B cell (primary cell): ENCODE data around the gene PSAP. TPM values are rescaled to one million over a fixed set of nuclear protein-coding genes. Genes with fewer than 3 reads are reported as not detected.
A peak's percentile ranks its signal among the peaks of the same experiment; 100 is the strongest.

Experiments
- ATAC-seq: fragments of 200-7000 bp; cut with Tn5 transposase; one replicate; pipeline ENCODE4 v1.10.0; 2021; ENCODE audit warnings: low read depth, mild to moderate bottlenecking, moderate number of reproducible peaks, moderate library complexity
- CTCF ChIA-PET: fragments of 350-600 bp; sonication (Branson Sonifier 250); formaldehyde crosslinking; loops from one replicate; lab custom pipeline; 2021; ENCODE audit warnings: antibody characterized with exemption, inconsistent platforms; lab: Charles Lee
- POLR2A ChIA-PET: fragments of 350-600 bp; sonication (Branson Sonifier 250); formaldehyde crosslinking; loops from one replicate; lab custom pipeline; 2021; ENCODE audit warnings: antibody characterized with exemption; lab: Charles Lee
- DNase-seq: peaks from one replicate; pipeline ENCODE4 v3.0.0; 2013
- H2AFZ ChIP-seq: 2 replicates; pipeline ENCODE4 v1.6.1; 2012; ENCODE audit warnings: mild to moderate bottlenecking, low read depth, low read length; ENCODE audit not compliant: insufficient read depth, poor library complexity, severe bottlenecking
- H3K27ac ChIP-seq, 2 donors: 1 replicate in 1 of 2; 2 replicates in 1 of 2; pipeline ENCODE4 v1.5.1; 2012 to 2013; ENCODE audit warnings: low read length in 2 of 2, mild to moderate bottlenecking in 2 of 2, moderate library complexity in 1 of 2
- H3K27me3 ChIP-seq, 4 experiments: fragments of 200-600 bp in 1 of 4; sonication (generic) in 1 of 4; replicated peaks in 1 of 4; 1 replicate in 2 of 4; 2 replicates in 2 of 4; pipeline versions ENCODE4 v1.6.1 to v1.7.0; 2013 to 2016; ENCODE audit warnings: low read length in 3 of 4, mild to moderate bottlenecking in 2 of 4, mixed read lengths in 1 of 4, moderate library complexity in 1 of 4; ENCODE audit not compliant: insufficient read depth in 4 of 4, control insufficient read depth in 3 of 4; ENCODE audit errors: control extremely low read depth in 1 of 4
- H3K36me3 ChIP-seq, 2 experiments: replicated peaks in 1 of 2; 1 replicate in 1 of 2; 2 replicates in 1 of 2; pipeline versions ENCODE4 v1.6.1 to v1.7.1; 2013; ENCODE audit warnings: low read length in 1 of 2; ENCODE audit not compliant: insufficient read depth in 2 of 2, control insufficient read depth in 1 of 2; ENCODE audit errors: control extremely low read depth in 1 of 2, extremely low read depth in 1 of 2
- H3K4me1 ChIP-seq, 2 donors: fragments of 200-600 bp in 1 of 2; sonication (generic) in 1 of 2; 1 replicate in 1 of 2; 2 replicates in 1 of 2; pipeline versions ENCODE4 v1.5.1 to v1.6.1; 2013 to 2017; ENCODE audit warnings: low read length in 2 of 2; ENCODE audit not compliant: control insufficient read depth in 2 of 2, insufficient read depth in 2 of 2
- H3K4me2 ChIP-seq: replicated peaks from 2 replicates; pipeline ENCODE3; 2012; ENCODE audit warnings: mild to moderate bottlenecking, low read depth, low read length; ENCODE audit not compliant: poor library complexity, severe bottlenecking
- H3K4me3 ChIP-seq, 5 experiments: fragments of 200-600 bp in 1 of 5; sonication (generic) in 1 of 5; 1 replicate in 3 of 5; 2 replicates in 2 of 5; pipeline versions ENCODE4 v1.5.1 to v1.7.0; 2011 to 2016; ENCODE audit warnings: low read length in 4 of 5, mild to moderate bottlenecking in 4 of 5, low read depth in 2 of 5, control low read depth in 1 of 5, moderate library complexity in 1 of 5; ENCODE audit not compliant: insufficient read depth in 1 of 5; ENCODE audit errors: control extremely low read depth in 1 of 5, extremely low read depth in 1 of 5
- H3K79me2 ChIP-seq: fragments of 200-600 bp; sonication (generic); one replicate; pipeline ENCODE4 v1.6.0; 2016; ENCODE audit warnings: low read length; ENCODE audit not compliant: control insufficient read depth, insufficient read depth
- H3K9ac ChIP-seq: fragments of 200-600 bp; sonication (generic); 2 replicates; pipeline ENCODE4 v1.6.1; 2017; ENCODE audit warnings: mild to moderate bottlenecking, low read length, moderate library complexity
- H3K9me3 ChIP-seq, 3 donors: one replicate each; pipeline versions ENCODE4 v1.6.1 to v1.7.1; 2013; ENCODE audit warnings: low read length in 2 of 3; ENCODE audit not compliant: control insufficient read depth in 2 of 3, insufficient read depth in 1 of 3; ENCODE audit errors: control extremely low read depth in 1 of 3
- H4K20me1 ChIP-seq: 2 replicates; pipeline ENCODE4 v1.6.0; 2012; ENCODE audit warnings: mild to moderate bottlenecking, low read length; ENCODE audit not compliant: insufficient read depth, control insufficient read depth, poor library complexity, severe bottlenecking
- H3K27ac Mint-ChIP-seq: one replicate; pipeline ENCODE4 v1.8.0; 2021; ENCODE audit warnings: mixed read lengths
- H3K27me3 Mint-ChIP-seq: one replicate; pipeline ENCODE4 v1.8.0; 2021; ENCODE audit warnings: mixed read lengths
- H3K4me1 Mint-ChIP-seq: one replicate; pipeline ENCODE4 v1.8.0; 2021; ENCODE audit warnings: mixed read lengths
- H3K4me3 Mint-ChIP-seq: one replicate; pipeline ENCODE4 v1.8.0; 2021; ENCODE audit warnings: mixed read lengths
- H3K9me3 Mint-ChIP-seq: one replicate; pipeline ENCODE4 v1.8.0; 2022; ENCODE audit warnings: mixed read lengths; ENCODE audit not compliant: insufficient read depth
- EZH2 ChIP-seq: IDR thresholded peaks from 2 replicates; pipeline ENCODE4 v1.6.1; 2012; ENCODE audit warnings: borderline replicate concordance, low read depth, mild to moderate bottlenecking, moderate library complexity, low read length; ENCODE audit not compliant: insufficient read depth, poor library complexity, severe bottlenecking
- WGBS: methylation state at CpG from one replicate; pipeline ENCODE4 v1.1.5; 2013; ENCODE audit warnings: missing lambda C conversion rate; ENCODE audit not compliant: insufficient coverage; 5-methylcytosine and 5-hydroxymethylcytosine counted together
- intact Hi-C: fragments of 100-400 bp; cut with micrococcal nuclease; formaldehyde crosslinking; loops from one replicate; pipeline ENCODE4 v1.10.0; 2022
- polyA plus RNA-seq: library from polyadenylated mRNA; depleted of rRNA; stranded (reverse); fragments of >200 nt; gene quantifications from 2 replicates; pipeline ENCODE4 v1.2.3, GENCODE V29; 2012
- total RNA-seq, 2 donors: library from RNA; stranded (reverse); fragments of 120-200 nt in 1 of 2; gene quantifications; 1 replicate in 1 of 2; 2 replicates in 1 of 2; pipeline versions ENCODE4 v1.2.3 to v1.2.4, GENCODE V29; 2013 to 2022
- TF ChIP-seq, protein P1 (sequence below): fragments of 200-600 bp; IDR thresholded peaks from one replicate; pipeline ENCODE4 v1.8.0; 2022; ENCODE audit warnings: antibody characterized with exemption, mild to moderate bottlenecking

PSAP gene
- total and polyA plus RNA-seq, 2 donors (not counting 1 experiment from before 2014, with no cell fraction given) = 206 to 509 TPM

DNA sequence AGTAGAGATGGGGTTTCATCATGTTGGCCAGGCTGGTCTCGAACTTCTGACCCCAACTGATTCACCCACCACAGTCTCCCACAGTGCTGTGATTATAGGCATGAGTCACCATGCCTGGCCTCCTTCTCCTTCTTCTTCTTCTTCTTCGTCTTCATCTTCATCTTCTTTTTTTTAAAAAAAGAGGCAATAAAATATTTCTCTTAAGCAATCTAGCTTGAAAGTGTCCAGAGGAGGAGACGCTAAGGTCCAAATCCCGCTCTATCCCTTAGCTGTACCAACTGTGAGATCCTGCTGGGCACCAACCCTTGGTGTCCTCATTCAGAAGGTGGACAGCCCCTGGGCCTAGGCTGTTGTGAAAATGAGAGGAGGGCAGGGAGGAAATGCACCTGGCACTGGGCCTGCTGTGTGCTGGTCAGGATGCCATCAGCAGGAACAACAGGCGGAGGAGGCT is 13.9 kb upstream of the PSAP start:
- Histone ChIP-seq H3K4me1 (peaks cover 16 to 20% of the 10 kb centered on the region in 2 donors), H3K79me2 (no peaks in the 10 kb centered on the region), H2AFZ (no peak overlapping the region), H3K9me3 (no peaks in the 10 kb centered on the region), H3K4me2 (no peak overlapping the region), H4K20me1 (no peaks in the 10 kb centered on the region), H3K36me3 (no peaks in the 10 kb centered on the region), H3K4me3 (no peak overlapping the region), H3K27me3 (no peaks in the 10 kb centered on the region), H3K27ac (no peak overlapping the region), H3K9ac (no peak overlapping the region)
- intact Hi-C loops = no loop called here
- Mint-ChIP-seq H3K4me3 (no peak overlapping the region), H3K4me1 (peaks cover 20% of the 10 kb centered on the region), H3K27ac (peak overlapping the region; percentile 67), H3K27me3 (no peaks in the 10 kb centered on the region), H3K9me3 (no peaks in the 10 kb centered on the region)
- DNase-seq = no peak
- CTCF ChIA-PET = no interaction called here
- TF ChIP-seq EZH2 = no peak
- TF ChIP-seq, protein P1, sequence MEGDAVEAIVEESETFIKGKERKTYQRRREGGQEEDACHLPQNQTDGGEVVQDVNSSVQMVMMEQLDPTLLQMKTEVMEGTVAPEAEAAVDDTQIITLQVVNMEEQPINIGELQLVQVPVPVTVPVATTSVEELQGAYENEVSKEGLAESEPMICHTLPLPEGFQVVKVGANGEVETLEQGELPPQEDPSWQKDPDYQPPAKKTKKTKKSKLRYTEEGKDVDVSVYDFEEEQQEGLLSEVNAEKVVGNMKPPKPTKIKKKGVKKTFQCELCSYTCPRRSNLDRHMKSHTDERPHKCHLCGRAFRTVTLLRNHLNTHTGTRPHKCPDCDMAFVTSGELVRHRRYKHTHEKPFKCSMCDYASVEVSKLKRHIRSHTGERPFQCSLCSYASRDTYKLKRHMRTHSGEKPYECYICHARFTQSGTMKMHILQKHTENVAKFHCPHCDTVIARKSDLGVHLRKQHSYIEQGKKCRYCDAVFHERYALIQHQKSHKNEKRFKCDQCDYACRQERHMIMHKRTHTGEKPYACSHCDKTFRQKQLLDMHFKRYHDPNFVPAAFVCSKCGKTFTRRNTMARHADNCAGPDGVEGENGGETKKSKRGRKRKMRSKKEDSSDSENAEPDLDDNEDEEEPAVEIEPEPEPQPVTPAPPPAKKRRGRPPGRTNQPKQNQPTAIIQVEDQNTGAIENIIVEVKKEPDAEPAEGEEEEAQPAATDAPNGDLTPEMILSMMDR = no peak
- no peak for ATAC-seq
- POLR2A ChIA-PET = interaction anchor here (0.7 kb wide), 2 partner anchors 15 to 153 kb away, joined by 3 to 6 read pairs; no protein-coding TSS in a partner anchor
- 100% methylated on average over 3 of the region's 5 CpGs for WGBS

DNA sequence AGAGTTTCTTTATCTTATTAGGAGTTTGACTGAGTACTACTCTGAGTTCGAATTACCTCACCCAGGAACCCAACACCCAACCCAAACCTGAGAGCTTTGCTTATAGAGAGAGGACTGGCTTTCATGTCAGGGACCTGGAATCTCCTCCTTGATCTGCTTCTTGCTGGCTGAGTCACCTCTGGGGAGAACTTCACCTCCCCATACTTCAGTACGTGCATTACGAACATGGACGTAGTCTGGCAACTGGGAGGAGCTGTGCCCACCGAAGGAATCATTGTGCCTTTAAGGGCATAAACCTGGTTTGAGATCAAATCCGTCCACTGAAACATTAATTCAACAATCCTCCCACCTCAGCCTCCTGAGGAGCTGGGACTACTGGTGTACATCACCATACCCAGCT is 12.2 kb upstream of the PSAP start:
- Histone ChIP-seq H3K9me3 (peaks cover 0 to 5% (median 0%) of the 10 kb centered on the region in 3 donors), H3K9ac (no peak overlapping the region), H3K36me3 (no peaks in the 10 kb centered on the region), H3K4me2 (no peak overlapping the region), H3K4me3 (no peak overlapping the region), H3K27me3 (no peaks in the 10 kb centered on the region), H2AFZ (no peak overlapping the region), H3K4me1 (peaks cover 23 to 32% of the 10 kb centered on the region in 2 donors), H3K27ac (no peak overlapping the region), H3K79me2 (no peaks in the 10 kb centered on the region), H4K20me1 (no peaks in the 10 kb centered on the region)
- Mint-ChIP-seq H3K4me1 (peaks cover 31% of the 10 kb centered on the region), H3K27ac (no peak overlapping the region), H3K4me3 (no peak overlapping the region), H3K27me3 (no peaks in the 10 kb centered on the region), H3K9me3 (no peaks in the 10 kb centered on the region)
- WGBS = 100% methylated on average over 4 of the region's 6 CpGs
- TF ChIP-seq EZH2 = no peak
- TF ChIP-seq, protein P1 = no peak
- ChIA-PET CTCF (no interaction called here), POLR2A (no interaction called here)
- DNase-seq = no peak
- no peak for ATAC-seq
- intact Hi-C loops = no loop called here
